GM12878 (cell line): ENCODE data around the gene DAAM1.

Source experiments
- BACH1 ChIP-seq: fragments of 450-650 bp; IDR thresholded peaks from 2 replicates; pipeline ENCODE4 v1.6.1; 2017; ENCODE audit warnings: mild to moderate bottlenecking, borderline replicate concordance
- CREM ChIP-seq: IDR thresholded peaks from 2 replicates; pipeline ENCODE4 v1.6.1; 2014; ENCODE audit warnings: antibody characterized with exemption, low read depth
- EGR1 ChIP-seq, 2 experiments: IDR thresholded peaks; 1 replicate in 1 of 2; 2 replicates in 1 of 2; pipeline ENCODE4 v1.6.1; 2011 to 2012; ENCODE audit warnings: low read depth in 2 of 2, low read length in 2 of 2, borderline replicate concordance in 1 of 2, mild to moderate bottlenecking in 1 of 2, moderate library complexity in 1 of 2
- EZH2 ChIP-seq: IDR thresholded peaks from 2 replicates; pipeline ENCODE4 v1.6.1; 2012; ENCODE audit warnings: low read depth, mild to moderate bottlenecking, control low read depth, inconsistent platforms, low read length, borderline replicate concordance; ENCODE audit not compliant: control insufficient read depth
- MEF2A ChIP-seq: IDR thresholded peaks from 2 replicates; pipeline ENCODE4 v1.6.1; 2011; ENCODE audit warnings: low read depth, mild to moderate bottlenecking, low read length, moderate library complexity; ENCODE audit not compliant: insufficient read depth
- NFIC ChIP-seq: IDR thresholded peaks from 2 replicates; pipeline ENCODE4 v1.6.1; 2012; ENCODE audit warnings: low read depth, mild to moderate bottlenecking, inconsistent platforms, low read length, moderate library complexity
- POLR2A ChIP-seq: IDR thresholded peaks from 2 replicates; pipeline ENCODE4 v1.6.1; 2011; ENCODE audit warnings: low read depth, mild to moderate bottlenecking, low read length
- TF ChIP-seq, protein P1 (sequence below): IDR thresholded peaks from 2 replicates; pipeline ENCODE4 v1.6.1; 2011; ENCODE audit warnings: low read depth, low read length, improper control_type of control experiment, borderline replicate concordance
- TF ChIP-seq, protein P2 (sequence below), 3 experiments: IDR thresholded peaks in 2 of 3; conservative IDR thresholded peaks in 1 of 3; 2 replicates each; pipeline ENCODE4 v1.5.1; 2011; ENCODE audit warnings: low read depth in 3 of 3, low read length in 3 of 3, mild to moderate bottlenecking in 3 of 3, control low read depth in 2 of 3, moderate library complexity in 2 of 3, inconsistent platforms in 1 of 3, mixed read lengths in 1 of 3; ENCODE audit not compliant: control insufficient read depth in 2 of 3, insufficient read depth in 1 of 3; ENCODE audit errors: extremely low read depth in 1 of 3

DNA sequence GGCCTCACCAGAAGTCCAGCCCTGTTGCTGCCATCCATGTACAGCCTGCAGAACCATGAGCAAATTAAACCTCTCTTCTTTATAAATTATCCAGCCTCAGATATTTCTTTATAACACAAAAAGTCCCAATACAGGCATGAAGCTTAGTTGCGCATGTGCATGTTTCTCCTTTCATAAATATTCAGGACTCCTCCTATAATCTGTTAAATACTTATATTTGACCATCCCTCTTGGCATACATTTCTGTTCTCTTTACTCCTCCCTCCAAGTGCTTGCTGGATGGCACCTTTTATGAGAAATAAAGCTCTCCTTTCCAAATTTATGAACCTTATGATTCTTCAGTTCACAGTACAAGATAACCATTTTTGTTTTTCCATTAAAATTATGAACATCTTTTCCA, 20.5 kb downstream of the DAAM1 start:
- no peak for TF ChIP-seq CREM
- TF ChIP-seq, protein P1, sequence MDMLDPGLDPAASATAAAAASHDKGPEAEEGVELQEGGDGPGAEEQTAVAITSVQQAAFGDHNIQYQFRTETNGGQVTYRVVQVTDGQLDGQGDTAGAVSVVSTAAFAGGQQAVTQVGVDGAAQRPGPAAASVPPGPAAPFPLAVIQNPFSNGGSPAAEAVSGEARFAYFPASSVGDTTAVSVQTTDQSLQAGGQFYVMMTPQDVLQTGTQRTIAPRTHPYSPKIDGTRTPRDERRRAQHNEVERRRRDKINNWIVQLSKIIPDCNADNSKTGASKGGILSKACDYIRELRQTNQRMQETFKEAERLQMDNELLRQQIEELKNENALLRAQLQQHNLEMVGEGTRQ, result no peak
- no peak for TF ChIP-seq MEF2A
- TF ChIP-seq EGR1 (IDR thresholded peaks at IDR 0.05; ENCODE audit: borderline replicate concordance in 1 of 2, low read depth in 2 of 2, low read length in 2 of 2), result no peak
- TF ChIP-seq BACH1, result no peak
- TF ChIP-seq POLR2A, result no peak
- TF ChIP-seq, protein P2, sequence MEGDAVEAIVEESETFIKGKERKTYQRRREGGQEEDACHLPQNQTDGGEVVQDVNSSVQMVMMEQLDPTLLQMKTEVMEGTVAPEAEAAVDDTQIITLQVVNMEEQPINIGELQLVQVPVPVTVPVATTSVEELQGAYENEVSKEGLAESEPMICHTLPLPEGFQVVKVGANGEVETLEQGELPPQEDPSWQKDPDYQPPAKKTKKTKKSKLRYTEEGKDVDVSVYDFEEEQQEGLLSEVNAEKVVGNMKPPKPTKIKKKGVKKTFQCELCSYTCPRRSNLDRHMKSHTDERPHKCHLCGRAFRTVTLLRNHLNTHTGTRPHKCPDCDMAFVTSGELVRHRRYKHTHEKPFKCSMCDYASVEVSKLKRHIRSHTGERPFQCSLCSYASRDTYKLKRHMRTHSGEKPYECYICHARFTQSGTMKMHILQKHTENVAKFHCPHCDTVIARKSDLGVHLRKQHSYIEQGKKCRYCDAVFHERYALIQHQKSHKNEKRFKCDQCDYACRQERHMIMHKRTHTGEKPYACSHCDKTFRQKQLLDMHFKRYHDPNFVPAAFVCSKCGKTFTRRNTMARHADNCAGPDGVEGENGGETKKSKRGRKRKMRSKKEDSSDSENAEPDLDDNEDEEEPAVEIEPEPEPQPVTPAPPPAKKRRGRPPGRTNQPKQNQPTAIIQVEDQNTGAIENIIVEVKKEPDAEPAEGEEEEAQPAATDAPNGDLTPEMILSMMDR (IDR thresholded peaks at IDR 0.05 in 2 of 3, conservative IDR thresholded peaks at IDR 0.05 in 1 of 3; ENCODE audit: control insufficient read depth in 2 of 3, extremely low read depth in 1 of 3, insufficient read depth in 1 of 3, low read depth in 3 of 3, low read length in 3 of 3), result no peak
- no peak for TF ChIP-seq NFIC
- TF ChIP-seq EZH2, result no peak
